ENCODE results near the gene PTGES.
A peak's percentile ranks its signal among the peaks of the same experiment; 100 is the strongest.
"Not testable (repeated sequence)": the region's sequence is repeated elsewhere in the genome, so short reads cannot be mapped to it uniquely, and the experiment has no call there.

Gene PTGES

DNA sequence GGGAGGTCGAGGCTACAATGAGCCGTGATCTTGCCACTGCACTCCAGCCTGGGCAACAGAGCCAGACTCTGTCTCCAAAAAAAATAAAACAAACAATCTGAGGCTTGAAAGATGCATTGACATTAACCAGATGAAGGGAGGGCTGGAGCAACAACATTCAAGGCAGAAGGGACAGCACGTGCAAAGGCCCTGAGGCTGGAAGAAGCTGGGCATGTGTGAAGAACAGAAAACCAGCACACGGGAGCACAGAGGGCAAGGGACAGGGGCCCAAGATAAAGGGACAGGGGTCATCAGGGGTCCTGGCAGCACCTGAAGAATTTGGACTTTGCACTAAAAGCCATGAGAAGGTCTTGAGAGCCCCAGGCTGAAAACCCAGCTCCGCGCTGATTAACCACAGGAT lies 3.3 kb downstream of the PTGES start:
- H3K27ac ChIP-seq, result peak overlapping the region in 2 of 21 experiments; percentile 15 to 41
- H3K4me3 ChIP-seq, result no peak overlapping the region

- peak overlapping the region in 1 of 21 experiments; percentile 15 for H3K27ac ChIP-seq
- H3K4me3 ChIP-seq, result not testable (repeated sequence)
Observed at GRCh38 chr9:129749052-129749451, 3.8 kb downstream of the PTGES start.

GRCh38 chr9:129748249-129748648 lies 4.6 kb downstream of the PTGES start:
- Histone ChIP-seq H3K4me3 (no peak overlapping the region), H3K27ac (no peak overlapping the region)

DNA sequence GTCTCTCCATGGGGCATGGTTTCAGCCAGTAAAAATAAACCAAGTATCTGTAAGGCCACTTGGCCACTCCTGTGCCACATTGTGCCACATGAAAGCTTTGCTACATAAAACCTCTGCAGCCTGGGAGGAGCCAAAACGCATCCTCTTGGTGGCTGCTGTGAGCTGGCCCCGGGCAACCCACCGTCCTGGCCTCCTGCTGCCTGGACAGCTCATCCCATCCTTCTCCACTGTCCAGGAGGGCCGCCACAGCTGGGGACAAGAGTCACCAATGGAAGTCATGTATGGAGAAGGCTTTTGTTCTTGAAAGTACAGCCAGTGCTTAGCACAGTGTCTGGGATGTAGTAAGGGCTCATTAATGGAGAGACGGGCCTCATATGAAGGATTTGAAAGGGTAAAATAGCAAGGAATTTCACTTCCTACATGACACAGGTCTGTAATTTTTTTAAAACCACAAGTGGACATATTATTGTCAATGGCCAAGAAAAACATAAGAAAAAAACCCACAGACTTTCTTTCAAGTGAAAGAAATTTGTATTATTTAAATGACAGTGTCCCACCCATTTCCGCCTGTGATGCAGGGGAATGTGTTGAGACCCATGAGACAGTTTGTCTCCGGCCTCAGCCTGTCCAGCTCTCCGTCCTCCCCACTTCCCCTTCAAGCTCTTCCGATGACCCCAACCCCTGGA lies 6.6 kb downstream of the PTGES start:
- Histone ChIP-seq H3K27ac (no peak overlapping the region), H3K4me3 (no peak overlapping the region)

DNA sequence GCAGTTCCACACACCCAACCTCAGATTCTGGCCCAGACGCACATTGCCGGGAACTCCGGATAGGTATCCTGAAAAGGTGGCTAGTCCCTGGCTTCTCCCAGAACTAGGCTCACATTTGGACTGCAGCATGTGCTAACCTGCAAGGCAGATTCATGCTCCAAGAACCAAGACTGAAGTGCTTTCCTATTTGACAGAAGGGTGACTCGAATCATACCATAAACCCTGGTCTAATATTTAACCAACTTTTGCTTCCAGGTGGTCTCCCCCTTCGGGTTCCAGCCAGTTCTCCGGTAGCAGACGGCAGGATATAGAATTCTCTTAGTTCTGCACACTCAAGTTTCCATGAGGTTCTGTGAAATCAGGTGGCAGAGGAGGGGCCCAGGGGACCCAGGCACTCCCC lies 7.6 kb downstream of the PTGES start:
- no peak overlapping the region for H3K27ac ChIP-seq
- no peak overlapping the region for H3K4me3 ChIP-seq

GRCh38 chr9:129740666-129741464 lies 12.0 kb downstream of the PTGES start:
- H3K27ac ChIP-seq, result no peak overlapping the region
- no peak overlapping the region for H3K4me3 ChIP-seq

DNA sequence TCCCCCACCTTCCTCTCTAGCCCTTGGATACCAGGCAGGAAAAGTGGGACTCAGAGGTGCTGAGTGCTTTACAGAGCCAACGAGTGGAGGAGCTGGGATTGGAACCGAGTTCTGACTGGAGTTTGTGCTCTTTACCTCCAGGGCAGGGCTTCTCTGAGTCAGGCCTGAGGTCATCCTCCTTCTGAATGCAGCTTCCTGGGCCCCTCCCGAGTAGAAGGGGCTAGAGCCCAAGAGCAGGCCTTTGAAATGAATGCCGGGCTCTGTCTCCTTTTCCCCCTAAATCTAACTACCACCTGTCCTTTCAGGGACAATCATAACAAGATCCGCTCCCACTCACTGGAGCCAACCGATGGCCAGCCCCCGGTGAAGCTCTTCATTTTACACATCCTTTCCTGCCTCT lies 12.7 kb downstream of the PTGES start:
- Histone ChIP-seq H3K27ac (no peak overlapping the region), H3K4me3 (no peak overlapping the region)

- Histone ChIP-seq H3K27ac (no peak overlapping the region), H3K4me3 (no peak overlapping the region)
Observed at GRCh38 chr9:129739432-129739831, 13.4 kb downstream of the PTGES start.

DNA sequence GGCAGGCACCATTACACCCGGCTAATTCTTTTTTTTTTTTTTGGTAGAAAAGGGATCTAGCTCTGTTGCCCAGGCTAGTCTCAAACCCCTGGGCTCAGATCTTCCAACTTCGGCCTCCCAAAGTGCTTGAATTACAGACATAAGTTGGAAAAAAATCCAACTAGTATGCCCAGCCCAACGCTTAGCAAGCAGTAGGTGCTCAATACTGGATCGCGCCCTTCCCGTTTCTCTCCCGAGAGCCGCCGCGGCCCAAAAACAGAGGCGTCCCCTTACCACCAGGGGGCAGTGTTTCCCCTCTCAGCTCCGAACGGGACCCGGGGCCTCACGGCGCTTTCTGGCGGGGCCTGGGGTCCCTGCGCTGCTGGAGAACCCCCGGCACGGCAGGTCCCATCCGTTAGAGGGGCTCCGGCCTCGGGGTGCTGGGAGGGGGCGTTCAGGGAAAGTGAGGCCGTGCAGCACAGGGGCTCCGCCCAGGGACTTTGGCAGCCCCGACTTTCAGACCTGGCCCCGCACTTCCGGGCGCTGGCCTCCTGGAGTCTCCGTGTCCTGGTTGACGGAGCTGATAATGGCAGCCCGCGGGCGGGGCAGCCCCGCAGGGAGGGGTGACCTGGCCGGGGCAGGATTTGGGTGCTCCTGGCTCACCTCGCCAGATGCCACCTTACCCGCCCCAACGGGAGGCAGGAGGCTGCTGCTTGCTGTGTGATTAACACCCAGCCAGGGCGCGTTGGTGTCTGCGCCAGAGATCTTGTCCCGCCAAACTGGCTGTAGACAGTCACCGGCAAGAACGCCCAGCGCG lies 15.2 kb downstream of the PTGES start:
- peak overlapping the region; percentile 39 to 60 (median 44) for H3K4me3 ChIP-seq
- peak overlapping the region in 20 of 21 experiments; percentile 51 to 91 (median 78) for H3K27ac ChIP-seq

DNA sequence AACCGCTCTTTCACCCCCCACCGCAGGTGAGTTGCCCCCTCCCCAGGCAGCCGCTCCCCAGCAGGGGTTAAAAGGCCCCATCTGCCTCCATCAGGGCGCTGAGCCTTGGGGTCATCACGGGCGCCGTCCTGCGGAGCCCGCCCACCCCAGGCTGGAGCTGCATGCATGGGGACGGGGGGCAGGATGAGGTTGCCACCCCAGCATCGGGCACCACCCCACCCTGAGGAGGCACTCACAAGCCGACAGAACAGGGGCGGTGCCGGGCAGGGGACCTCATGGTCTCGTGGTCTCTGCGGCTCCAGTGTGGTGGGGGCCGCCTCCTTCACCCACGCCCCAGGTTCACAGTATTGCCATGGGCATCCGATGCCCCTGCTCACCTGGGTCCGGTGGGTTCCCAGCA lies 16.5 kb downstream of the PTGES start:
- no peak overlapping the region for H3K4me3 ChIP-seq
- no peak overlapping the region for H3K27ac ChIP-seq

DNA sequence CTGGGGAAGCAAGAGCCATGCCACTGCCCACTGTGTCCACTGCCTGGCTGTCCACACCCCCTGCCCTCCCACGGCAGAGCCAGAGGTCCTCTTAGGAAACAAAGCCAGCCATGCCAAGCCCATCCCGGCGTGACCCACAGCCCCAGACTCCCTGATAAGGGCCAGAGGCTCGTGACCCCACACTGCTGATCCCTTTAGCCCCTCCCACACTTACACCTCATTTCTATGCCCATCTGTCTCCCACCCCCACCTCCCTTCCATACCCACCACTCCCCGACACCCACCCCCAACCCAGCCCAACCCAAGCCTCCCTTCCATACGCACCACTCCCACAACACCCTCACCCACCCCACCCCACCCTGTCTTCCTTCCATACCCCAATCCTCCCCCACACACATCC lies 17.3 kb downstream of the PTGES start:
- Histone ChIP-seq H3K4me3 (no peak overlapping the region), H3K27ac (no peak overlapping the region)

DNA sequence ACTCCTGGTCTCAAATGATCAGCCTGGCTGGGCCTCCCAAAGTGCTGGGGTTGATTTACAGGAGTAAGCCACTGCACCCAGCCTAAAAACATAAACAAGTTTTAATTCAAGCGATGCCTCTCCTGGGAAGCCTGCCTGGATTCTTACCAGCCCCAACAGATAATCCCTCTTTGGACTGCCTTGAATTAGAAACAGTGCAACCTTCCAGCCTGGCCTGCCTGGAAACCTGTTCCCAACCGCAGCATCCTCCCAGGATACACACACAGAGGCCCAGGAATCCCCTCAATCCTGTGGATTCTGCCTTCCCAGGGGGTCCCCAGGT lies 19.2 kb downstream of the PTGES start:
- Histone ChIP-seq H3K27ac (no peak overlapping the region), H3K4me3 (no peak overlapping the region)

DNA sequence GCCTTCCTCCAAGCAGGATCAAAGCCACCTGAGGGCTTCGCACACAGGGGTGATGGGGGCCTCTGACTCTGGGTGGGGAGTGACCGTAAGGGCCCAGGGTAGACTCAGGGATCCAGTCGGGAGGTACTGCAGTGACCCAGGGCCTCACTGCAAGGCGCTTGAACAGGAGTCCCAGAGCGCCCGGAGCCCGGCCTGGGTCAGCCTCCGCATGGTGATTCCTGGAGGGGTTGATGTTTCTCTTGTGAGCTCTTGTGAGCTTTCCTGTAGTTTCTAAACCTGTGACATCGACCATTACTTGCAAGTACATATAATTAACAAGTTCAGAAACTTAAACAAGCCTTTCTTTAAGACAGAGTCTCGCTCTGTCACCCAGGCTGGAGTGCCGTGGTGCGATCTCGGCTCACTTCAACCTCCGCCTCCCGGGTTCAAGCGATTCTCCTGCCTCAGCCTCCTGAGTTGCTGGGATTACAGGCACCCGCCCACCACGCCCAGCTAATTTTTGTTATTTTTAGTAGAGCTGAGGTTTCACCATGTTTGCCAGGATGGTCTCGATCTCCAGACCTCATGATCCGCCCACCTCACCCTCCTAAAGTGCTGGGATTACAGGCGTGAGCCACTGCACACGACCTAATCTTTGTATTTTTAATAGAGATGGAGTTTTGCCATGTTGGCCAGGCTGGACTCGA lies 19.8 kb downstream of the PTGES start:
- H3K4me3 ChIP-seq, result no peak overlapping the region

DNA sequence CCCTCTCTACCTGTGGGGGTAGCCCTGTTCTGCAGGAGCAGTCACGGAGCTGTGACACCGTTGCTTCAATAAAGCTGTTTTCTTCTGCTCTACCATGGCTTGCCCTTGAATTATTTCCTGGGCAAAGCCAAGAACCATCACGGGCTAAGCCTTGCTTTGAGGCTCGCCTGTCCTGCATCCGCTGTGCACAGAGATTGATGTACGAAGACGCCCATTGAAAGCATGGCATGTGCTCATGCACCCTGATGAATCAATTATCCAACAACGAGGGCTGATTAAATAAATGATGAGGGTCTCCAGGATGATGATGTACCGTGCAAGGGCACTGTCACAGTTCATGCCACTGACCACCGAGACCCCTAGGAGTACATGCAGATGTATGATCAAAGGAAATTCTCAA lies 20.7 kb downstream of the PTGES start:
- no peak overlapping the region for H3K4me3 ChIP-seq
- no peak overlapping the region for H3K27ac ChIP-seq

More for the DNA sequence above, 19.8 kb downstream of the PTGES start:
- no peak overlapping the region for H3K27ac ChIP-seq

DNA sequence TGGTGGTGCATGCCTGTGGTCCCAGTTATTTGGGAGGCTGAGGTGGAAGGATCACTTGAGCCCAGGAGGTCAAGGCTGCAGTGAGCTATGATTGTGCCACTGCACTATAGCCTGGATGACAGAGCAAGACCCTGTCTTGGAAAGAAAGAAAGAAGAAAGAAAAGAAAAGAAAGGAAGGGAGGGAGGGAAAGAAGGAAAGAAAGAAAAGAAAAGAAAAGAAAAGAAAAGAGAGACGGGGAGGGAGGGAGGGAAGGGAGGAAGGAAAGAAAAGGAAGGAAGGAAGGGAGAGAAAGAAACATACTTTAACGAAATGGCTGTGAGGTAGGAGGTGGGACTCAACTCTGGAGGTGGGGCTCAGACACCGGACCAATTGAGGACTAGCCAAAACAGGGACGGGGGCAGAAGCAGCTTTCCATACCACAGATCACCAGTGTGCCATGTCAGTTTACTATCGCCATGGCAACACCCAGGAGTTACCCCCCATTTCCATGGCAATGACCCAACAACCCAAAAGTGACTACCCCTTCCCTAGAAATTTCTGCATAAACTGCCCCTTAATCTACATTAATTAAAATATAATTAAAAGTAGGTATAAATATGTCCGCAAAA lies 21.3 kb downstream of the PTGES start:
- Histone ChIP-seq H3K27ac (no peak overlapping the region), H3K4me3 (no peak overlapping the region)

DNA sequence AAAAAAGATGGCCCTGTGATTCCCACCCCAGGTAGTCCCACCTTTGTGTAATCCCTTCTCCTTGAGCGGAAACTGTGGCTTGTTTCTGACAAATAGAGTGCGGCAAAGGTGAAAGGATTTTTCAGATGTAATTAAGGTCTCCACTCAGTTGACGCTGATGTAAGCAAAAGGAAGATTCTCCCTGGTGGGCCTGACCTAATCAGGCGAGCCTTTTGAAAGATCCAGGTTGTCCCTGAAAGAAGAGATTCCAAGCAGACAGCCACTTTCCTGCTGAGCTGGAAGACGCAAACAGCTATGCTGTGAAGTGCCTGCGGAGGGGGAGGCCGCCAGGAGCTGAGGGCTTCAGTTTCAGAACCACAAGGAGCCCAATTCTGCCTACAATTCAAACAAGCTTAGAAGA lies 24.1 kb downstream of the PTGES start:
- H3K4me3 ChIP-seq, result no peak overlapping the region
- no peak overlapping the region for H3K27ac ChIP-seq

GRCh38 chr9:129726322-129727160 lies 26.3 kb downstream of the PTGES start:
- no peak overlapping the region for H3K4me3 ChIP-seq
- H3K27ac ChIP-seq, result peak overlapping the region in 15 of 21 experiments; percentile 19 to 83 (median 60)

GRCh38 chr9:129725795-129726251 lies 27.0 kb downstream of the PTGES start:
- Histone ChIP-seq H3K27ac (peak overlapping the region in 16 of 21 experiments; percentile 46 to 83 (median 72)), H3K4me3 (no peak overlapping the region)
